Measurements from ENCODE around the gene MVB12B.

- TF ChIP-seq POLR2A (IDR thresholded peaks at IDR 0.05) (no peak), EP300 (IDR thresholded peaks at IDR 0.05) (no peak), CTCF (IDR thresholded peaks at IDR 0.05) (no peak), POLR2AphosphoS5 (IDR thresholded peaks at IDR 0.05) (no peak)
These were observed 204.5 kb downstream of the MVB12B start for GRCh38 chr9:126531035-126531571.
